HUDEP-2 (cell line): ENCODE data around the gene SCMH1.

ENCODE experiments used
- DNase-seq, 76 experiments: peaks; one replicate each; lab custom pipeline; 2025; ENCODE audit not compliant: unreplicated experiment in 76 of 76; lab: John Stamatoyannopoulos, UW

Gene SCMH1

DNA sequence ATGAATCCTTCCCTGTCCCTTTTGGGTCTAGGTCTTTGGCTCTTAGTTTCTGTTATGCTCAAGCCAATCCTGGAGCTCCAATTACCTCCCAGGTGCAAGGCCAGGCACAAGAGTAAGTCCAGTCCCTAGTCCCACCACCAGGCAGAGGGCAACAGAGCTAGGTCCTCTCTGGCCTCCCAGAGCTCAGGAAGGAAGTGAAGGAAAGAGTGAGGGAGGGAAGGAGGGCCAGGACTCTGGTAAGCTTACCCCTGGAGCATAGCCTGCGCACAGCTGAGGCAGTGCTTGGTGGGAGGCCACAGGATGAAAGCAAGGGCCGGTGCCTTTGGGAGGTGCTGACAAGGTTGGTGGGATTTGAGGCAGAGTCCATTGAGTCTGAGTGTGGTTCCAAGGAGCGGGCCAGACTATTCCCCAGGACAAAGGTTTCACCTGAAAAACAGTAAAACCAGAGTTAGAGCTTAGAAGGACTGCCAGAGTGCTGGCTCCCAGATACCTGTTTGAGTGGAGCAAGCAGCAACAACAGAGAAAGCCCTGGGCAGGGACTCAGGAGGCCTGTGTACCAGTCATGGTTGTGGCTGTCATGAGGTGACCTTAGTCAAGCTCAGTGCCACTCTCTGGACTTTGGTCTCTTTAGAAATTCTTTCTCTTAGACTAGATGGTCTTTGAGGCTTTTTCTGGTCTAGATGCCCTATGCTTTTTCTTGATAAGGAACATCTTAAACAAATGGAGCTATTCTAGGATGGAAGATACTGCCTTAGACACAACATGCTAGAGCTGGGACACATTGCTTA, 204.8 kb downstream of the SCMH1 start:
- DNase-seq, result no peak

DNA sequence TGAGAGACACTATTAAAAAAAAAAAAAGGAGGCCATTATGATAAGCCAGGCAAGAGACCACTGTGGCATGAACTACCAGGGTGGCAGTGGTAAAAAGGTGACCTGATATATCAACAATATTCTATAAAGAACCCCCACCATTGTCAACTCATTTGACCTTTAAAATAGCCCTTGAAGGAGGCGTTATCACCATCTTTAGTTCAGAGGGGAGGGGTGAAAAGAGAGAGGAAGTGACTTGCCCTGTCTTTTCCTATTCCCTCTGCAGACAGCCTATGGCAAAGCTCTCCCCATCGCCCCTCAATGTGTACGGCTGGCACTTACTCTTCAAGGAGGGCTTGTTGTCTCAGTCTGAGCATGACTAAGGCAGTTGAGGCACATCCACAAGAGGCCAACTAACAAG, 208.8 kb downstream of the SCMH1 start:
- no peak for DNase-seq

DNA sequence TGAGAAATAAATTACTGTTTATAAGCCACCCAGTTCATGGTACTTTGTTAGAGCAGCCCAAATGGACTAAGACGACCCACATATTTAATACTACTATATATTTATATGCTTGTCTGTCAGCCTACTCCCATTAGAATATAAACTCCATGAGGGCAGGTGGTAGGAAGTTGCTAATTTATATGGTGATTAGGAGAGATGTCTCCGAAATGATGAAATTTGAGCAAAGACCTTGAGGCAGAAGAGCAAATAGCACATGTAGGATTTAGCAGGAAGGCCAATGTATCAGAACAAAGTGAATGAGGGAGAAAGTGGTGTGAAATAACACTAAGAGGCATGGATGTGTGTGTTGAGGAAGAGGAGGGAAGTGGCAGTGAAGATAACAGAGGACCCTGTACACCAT, 210.0 kb downstream of the SCMH1 start:
- no peak for DNase-seq

DNA sequence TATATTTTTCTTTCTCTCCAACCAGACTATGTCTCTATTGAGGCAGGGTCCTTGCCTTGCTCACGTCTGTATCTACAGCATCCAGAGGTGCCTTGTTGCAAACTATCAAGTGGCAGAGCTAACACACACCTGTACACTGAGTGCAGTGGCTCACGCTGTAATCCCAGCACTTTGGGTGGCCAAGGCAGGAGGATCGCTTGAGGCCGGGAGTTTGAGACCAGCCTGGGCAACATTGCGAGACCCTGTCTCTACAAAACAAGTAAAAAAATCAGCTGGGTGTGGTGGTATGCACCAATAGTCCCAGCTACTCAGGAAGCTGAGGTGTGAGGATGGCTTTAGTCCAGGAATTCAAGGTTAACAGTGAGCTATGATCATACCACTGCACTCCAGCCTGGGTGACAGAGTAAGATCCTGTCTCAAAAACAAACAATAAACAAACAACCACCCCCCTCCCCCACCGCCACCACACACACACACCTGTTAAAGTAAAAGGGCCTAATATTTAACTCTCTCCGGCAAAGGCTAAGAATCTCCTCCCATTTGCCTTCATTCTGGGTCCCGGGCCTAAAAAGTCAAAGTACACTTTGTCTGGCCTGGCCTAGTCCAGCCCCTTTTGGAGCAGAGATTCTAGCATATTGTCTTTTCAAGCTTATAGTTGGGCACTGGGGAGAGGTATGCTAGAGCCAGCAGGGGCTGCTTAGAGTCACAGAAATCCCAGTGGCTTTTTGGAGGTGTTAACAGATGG, 211.1 kb downstream of the SCMH1 start:
- DNase-seq, result no peak

DNA sequence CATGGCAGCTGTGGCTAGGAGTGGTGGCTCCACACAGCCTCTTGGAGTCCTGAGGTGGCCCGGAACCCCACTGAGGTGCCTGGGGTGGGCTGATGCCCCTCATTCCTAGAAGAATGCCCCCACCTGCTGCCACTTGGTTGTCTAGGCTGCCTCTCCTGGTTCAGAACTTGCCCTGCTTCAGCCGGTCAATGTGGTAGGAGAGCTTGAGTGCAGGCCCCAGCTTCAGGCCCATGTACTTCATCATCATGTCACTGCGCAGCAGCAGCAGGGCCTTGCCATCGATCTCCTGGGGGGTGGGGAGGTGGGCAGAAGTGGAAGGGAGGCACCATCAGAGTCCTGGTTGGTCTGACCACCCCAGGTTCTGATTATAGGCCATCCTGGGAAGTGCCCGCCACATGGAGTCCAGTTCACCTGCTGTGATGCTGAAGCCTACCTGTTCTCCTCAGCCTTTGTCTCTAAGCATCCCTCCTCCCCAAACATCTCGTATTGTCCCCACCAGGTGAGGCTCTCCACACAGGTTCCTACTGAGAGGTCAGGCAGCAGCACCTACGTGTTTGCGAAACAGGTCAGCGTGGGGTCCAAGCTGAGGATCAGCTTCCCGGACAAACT, 214.0 kb downstream of the SCMH1 start:
- DNase-seq, result no peak

DNA sequence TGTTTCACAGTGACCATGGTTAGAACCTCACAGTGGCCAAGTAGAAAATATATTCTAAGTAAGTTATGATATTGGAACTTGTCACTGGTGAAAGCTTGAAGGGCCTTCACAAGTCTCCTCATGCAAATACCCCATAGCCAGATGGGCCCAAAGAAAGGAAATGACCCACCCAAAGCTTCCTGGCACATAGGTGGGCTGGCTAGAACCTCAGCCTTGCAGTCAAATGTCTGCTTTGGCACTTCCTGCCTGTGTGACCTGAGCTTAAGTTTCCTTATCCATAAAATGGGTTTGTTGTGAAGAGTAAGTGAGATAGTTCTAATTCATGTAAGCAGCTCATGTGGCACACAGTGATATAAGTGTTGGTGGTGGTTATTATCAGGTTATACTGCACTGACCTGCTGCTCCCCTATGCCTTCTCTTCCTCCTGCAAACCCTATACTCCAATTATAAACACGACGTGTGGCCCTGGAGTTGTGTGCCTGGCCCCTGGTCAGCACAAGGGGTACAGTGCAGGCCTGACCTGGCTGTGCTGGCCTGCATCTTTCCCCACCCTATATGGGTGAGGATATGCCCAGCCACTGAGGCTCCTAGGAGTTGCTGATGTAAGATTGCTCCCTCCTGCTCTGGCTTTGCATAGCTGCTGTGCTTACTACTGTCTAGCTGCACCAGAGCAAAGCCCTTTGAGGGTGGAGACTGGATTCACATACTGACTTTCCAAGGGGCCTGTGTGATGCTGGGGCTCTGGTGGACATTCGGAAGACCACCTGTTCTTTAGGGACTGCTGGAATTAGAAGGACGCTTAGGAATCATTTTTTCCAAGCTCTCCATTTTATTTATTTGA, 215.9 kb downstream of the SCMH1 start:
- DNase-seq, result no peak

DNA sequence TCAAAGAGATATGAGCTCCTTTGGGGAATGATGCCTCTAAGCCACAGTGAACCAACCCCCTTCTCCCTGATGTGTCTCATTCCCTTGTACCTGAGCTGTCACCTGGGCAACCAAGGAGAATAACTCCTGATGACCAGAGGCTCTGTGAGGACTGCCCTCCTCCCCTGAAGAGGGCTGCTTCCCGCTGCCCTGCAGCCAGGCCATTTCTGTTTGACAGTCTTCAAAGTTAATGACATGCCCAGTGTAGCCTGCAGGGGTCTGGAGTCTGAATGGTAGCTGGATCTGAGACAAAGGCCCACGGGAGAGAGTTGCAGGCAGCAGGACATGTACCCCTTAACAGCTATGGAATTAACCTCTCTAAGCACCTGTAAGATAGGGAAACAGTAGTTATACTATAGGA, 217.2 kb downstream of the SCMH1 start:
- DNase-seq, result no peak

DNA sequence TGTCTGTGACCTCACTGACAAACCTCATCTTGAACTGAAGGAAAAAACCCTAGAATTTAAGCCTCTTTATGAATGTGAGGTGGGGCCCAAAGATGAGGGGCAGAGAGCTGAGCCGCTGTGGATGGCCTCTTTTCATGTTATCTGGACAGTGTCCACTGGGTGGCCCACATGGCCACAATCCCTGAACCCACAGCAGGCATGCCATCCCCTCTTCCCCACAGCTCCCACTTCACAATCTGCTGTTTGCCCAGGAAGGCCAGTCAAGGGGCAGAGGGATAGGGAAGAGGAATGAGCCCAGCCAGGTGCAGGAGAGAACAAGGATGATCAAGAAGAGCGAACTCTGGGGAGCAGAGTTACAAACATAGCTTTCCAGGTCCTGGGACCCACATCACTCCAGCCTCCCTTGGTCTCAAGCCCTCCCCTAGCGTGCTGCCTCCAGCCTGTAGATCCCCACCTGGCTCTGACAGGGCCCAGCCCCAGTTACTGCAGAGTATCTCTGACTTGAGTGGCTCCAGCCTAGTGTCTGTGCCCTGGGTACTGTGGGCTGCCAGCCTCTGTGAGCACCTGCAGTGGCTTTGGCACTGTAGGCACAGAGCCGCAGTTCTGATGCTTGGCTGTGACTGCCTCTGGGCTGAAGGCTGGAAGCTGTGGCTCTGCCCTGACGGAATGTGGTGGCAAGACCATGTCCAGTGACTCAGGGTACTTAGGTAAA, 218.7 kb downstream of the SCMH1 start:
- DNase-seq, result no peak

DNA sequence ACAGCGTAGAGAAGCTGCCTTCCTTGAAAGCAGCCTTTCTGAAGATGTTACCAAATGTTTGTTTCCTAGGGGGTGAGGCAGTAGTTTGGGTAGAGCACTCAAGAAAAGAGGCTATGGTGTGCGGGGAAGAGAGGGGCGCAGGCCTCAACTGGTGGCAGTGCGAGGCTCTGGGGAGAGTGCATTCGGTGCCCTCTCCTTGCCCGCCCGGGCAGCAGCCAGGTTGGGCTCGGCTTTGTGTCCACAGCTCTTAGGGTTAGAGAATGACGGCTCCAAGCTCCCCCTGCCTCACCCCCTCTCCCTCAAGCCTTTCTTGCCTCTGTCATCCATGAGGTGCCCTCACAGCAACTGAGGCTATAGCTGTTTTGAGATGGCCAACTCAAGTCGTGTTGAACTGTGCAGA, 219.7 kb downstream of the SCMH1 start:
- no peak for DNase-seq

DNA sequence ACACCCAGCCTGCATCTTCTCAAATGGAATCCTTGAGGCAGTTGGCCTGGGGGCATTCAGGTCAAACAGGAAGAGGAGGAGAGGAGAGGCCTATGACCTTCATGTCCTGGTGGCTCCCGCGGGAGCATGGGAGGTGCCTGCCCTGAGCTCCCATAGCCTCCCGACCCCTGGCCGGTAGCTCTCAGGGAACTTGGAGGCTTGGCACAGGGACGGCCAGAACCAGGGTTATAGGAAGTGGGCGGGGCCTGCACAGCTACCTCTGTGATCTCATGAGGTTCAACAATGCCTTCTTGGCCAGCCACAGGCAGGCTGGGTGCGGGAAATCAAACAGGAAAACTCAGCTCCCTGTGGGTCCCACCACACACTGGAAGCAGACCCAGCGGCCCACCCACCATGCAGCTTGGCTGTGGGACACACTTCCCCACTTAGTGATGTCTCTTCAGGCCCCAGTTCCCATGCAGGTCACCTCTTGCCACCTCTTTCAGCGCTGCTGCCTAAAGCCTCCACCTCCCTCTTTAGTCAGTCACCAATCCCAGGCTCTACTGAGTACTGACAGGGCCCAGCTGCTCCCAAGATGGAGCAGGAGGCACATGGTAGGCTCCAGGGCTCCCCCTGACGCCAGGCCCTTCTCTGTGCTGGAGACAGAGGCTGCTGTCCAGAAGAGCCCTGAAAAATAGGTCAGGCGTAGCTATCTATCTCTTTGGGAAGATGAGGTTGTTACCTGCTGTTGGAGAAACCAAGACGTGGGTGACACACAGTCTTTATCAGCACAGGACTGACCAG, 220.4 kb downstream of the SCMH1 start, which contains the start of gene SLFNL1:
Gene SLFNL1, minus strand, starts transcription at position 200 of the 783 bp plus-strand sequence. CDS start 1,065 bp downstream, outside the sequence.
- DNase-seq, result no peak

DNA sequence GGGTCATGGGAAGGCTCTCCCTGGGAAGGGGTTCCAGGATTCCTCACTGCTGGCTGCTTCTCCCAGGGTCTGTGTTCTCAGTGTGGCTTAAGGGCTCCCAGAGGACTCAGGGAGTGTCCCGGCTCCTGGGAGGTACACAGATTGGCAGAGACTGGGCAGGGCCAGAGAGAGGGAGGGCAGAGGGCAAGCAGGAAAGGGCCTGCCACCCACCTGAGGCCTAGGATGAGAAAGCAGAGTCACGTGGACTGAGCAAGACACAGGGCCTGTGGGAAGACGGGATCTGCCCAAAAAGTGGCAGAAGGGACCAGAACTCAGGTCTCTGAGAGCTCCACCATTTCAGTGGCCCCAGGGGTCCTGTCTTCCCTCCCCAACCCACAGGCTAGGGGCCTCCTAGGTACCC, 221.5 kb downstream of the SCMH1 start:
- no peak for DNase-seq

DNA sequence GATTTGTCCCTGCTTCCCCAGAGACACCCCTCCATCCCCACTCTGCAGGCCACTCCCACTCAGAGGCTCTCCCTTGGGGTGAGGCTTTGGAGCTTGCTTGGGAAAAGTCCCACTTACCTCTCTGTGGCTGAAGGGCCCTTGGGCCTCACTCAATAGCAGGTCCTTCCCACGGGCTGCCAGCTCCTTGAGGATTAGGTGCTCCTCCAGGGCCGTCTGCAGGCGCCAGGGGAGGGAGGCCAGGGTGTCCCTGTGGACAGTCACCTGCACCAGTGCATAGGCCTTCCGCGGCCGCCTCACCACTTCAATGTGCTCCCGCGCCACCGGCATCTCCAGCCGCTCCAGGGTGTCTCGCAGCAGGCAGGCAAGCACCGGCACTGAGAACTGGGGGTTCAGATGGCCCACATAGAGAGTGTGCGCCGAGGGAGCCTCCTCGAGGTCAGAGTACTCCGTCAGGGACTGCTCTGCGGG, 222.0 kb downstream of the SCMH1 start:
- no peak for DNase-seq

DNA sequence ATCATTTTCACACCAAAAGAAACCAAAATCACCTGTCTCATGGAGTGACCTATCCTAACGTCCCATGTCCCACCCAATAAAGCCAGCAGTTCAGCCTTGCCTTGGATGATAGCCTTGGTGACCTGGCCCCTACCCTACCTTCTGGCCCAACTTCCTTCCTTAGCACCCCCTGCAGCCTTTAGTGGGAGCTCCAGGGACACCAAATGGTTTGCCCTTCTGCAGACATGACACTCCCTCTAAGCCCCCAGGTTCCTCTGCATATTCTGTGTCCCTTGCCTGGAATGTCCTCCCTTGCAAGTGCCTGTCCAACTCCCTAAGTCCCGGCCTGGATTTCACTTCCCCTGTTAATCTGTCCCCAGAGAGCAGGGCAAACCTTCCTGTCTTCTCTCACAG, 222.8 kb downstream of the SCMH1 start:
- no peak for DNase-seq

DNA sequence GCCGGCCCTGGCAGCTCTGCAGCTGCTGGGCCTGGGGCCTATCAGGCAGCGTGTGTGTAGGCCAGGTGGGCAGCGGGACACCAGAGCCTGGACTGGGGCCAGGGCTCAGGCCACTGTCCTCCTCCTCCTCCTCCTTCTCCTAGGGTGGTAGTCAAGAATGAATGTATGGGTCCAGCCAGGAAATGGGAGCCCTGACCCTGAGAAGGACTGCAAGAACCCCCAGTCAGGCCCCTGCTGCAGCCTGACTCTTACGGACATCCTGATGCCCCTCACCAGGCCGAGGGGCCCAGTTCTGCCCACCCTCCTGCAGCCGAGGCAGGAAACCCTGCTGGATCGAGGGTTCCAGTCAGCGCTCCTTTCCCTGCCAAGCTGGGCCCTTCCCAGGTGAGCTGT, 224.1 kb downstream of the SCMH1 start:
- DNase-seq, result no peak

DNA sequence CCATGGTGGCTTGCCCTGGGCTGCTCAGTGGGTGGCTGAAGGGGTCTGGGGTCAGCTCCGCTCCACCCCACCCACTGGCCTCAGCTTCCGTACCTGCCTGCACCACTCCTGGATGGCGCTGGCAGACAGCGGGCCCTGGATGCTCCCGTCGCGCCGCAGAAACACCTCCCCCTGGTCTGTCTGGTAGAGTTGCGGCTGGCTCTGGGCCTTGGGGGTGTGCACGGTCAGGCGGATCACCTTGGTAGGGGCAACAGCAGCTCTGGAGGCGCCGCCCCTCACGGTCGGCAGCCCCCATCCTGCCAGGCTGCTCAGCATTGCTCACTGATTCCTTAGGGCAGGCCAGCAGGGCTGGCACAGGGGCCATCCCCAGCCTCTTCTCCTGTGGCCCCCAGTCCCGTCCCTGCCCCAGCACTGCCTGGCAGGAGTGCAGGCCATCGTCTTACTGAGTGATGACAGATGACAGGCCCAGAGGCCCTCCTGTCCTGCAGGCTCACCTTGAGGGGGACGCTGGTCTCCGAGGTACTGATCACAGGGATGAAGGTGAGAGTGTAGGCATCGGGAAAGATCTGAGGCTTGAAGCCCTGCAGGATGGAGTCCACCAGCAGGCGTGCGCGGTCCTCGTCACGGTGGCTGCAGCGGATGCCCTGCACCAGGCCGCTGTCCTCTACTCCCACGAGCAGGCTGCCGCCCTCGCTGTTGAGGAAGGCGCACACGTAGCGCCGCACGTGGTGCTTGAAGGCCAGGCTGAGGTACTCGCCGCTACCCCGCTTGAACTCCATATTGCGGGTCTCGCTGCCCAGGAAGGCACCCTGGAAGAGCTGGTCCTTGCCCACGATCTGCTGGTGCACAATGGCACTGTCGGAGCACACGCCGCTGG, 224.7 kb downstream of the SCMH1 start:
- no peak for DNase-seq

DNA sequence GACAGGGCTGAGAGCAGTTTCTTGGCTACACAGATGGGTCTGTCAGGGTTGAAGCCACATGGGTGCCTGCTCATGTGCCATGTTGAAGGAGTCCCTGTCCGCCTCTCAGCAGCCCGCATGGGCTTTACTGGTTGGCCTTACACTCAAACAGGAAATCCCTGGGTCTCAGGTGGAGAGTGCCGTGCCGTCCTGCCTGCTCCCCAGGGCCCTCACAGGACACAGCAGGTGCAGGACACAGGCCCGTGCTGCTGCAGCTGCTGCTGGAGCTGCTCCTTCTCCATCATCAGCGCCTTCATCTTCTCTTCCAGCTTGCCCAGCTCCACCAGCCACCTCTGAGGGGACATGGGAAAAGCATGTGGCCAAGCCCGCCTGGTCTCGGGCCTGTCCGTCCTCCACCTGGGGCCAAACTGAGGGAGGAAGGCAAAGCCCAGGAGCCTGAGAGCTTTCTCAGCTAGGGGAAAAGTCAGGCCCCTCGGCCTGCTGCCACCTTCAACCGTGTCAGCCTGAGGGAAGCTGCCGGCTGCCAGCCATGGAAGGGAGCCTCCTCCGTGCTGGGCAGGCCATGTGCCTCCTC, 226.1 kb downstream of the SCMH1 start:
- DNase-seq, result no peak

DNA sequence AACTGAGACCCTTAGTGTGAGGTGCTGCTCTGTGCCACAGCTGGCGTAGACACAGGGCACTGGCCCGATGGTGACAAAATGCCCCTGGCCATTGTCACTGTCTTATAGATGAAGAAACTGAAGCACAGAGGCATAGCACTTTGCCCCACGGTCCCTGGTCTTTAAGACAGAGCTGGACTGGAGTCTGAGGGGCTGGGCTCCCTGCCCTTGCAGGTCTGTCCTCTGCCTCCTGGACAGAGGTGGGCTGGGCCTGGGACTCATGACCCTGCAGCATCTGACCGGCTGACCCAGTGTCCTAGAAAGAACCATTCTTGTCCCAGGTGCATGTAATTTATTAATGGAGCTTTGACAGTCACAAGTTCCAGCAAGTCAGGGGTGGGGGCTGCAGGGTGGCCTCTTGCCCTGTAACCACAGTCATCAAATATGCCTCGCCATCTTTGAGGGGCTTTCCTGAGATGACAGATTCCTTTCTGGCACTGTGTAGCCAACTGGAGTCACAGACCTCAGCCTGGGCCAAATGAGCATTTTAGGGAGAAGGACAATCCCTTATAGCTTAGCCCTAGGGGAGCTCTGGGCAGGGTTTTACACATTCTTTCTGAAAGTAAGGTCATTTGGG, 226.7 kb downstream of the SCMH1 start:
- DNase-seq, result no peak

DNA sequence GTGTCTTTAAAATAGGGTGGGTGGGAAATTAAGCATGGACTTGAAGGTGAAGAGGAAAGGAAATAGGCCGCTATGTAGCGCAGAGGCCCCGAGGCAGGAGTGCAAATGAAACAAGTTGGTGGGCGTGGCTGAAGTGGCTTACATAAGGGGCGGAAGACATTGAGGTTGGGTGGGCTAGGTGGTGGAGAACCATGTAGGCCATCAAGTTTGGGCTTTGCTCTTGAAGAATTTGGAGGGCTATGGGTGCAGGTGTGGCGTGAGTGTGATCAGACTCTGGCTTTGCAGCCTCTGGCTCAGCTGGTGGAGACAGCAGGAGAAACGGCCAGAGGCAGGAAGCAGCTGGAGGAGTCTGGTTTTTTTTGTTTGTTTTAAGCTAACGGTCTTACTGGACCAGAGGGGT, 227.2 kb downstream of the SCMH1 start:
- no peak for DNase-seq
